ENCODE data around the gene NBR1.
"Not testable (repeated sequence)": the region's sequence is repeated elsewhere in the genome, so short reads cannot be mapped to it uniquely, and the experiment has no call there.

Gene NBR1

DNA sequence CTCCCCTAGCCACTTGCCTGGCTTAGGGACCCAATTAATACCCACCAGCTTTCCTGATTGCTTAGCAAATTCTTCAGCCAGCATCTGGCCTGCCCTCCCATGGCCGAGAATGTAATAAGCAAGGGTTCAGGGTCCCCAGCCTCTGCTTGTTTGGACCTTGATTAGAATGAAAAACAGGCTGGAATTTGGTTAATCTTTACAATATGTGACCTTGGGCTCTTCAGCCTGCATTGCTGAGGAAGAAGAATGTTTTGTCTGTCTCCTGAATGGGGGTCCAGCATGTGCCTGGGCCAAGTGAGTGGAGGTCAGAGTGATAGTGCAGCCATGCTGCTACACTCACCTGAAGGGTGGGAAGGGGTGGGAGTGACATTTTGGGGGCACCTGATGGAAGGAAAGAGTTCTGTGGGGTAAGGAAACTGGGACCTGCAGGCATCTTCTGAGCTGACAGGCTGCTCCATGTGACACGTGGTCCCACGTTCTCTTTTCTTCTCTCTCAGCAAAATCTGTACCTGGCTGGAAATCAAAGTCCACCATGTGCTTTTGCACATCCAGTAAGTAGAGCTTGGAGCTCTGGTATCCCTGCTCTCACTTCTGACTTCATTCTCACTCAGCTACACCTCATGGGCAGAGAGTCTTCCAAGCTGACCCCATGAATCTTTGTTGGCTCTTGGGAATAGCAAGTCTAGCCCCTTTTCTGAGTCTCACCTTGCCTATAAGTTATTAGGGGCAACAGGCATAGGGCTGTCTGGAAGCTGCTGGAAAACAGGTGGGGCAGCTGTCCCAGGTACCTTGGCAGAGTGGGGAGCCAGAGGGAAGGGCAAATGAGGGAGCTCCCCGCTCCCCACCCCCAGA lies 46.0 kb downstream of the NBR1 start:
- no peak for DNase-seq

DNA sequence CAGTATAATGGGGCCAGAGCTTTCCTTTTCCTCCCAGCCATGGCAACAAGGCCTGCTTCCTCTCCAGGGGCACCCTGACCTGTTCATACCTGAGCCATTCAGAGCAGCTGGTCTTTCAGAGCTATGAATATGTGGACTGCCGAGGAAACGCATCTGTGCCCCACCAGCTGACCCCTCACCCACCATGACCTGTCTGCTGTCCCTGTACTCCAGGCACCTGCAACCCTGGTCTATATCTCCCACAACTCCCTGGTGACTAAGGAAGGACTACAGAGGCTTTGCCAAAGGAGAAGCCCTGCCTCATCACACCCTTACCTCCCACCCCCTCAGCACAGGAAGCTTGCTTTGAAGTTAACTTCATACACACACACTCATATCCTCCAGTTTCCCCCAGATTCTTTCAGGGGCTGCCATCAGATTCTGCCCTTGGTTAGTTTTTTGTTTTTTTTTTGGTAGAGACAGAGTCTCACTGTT lies 46.6 kb downstream of the NBR1 start:
- DNase-seq = peak; percentile 20

DNA sequence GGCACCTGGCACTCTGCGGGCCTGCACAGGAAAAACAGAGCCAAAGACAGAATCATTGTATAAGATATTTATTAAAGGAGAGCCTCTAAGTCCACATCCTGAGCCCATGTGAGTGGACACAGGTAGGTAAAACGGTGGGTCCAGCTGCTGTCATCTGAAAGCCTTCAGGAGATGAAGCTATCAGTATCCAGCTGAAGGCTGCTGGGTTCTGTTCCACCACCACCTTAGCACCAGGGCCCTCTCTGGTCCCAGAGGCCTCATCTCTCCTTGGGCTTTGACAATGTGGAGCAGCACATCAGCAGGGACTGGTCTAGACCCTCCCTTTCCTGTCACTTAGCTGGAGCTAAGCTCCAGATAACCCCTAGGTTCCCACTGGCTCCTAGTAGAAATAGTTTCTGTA lies 48.0 kb downstream of the NBR1 start:
- DNase-seq = no peak

- DNase-seq = no peak
Measured at GRCh38 chr17:43219746-43220380, 48.8 kb downstream of the NBR1 start.

GRCh38 chr17:43220511-43221125 lies 49.6 kb downstream of the NBR1 start:
- DNase-seq = no peak

GRCh38 chr17:43224146-43224705 lies 53.2 kb downstream of the NBR1 start:
- DNase-seq = no peak

DNA sequence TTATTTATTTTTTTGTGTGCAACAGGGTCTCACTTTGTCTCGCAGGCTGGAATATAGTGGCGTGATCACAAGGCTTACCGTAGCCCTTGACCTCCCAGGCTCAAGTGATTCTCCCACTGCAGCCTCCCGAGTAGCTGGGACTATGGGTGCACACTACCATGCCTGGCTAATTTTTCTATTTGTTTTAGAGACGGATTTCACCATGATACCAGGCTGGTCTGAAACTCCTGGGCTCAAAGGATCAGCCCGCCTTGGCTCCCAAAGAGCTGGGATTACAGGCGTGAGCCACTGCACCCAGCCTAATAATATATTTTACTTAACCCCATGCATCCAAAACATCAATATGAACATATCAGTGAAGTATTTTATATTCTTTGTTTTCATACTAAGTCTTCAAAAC lies 55.4 kb downstream of the NBR1 start:
- DNase-seq = no peak

DNA sequence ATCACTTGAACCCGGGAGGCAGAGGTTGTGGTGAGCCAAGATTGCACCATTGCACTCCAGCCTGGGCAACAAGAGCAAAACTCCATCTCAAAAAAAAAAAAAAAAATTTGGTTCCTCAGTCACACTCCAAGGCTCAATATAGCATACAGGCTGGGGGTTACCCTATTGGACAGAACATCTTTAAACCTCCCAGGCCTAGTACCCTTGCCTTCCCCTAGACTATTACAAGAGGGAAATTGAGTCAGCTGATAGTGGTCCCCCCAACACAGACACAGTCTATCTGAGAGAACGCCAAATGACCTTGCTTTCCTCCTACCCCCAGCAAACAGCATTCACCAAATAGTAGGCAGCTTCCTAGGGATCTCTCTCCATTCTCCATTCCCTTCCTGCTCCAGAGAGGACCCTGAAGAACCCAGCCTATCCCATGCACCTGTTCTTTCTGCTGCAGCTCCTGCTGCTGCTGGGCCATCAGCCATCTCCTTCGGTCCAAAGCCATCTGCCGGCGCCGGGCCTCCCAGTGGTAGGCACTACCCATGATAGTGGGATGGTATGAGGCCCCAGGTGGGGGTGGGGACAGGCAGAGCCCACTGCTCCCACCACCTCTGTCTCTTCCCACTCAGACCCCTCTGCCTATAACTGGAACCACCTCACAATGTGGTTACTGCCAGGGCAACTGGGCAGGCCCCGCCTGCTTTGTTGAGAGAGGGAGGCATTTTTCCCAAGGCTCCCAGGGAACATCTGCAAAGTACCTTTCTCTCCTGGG lies 57.2 kb downstream of the NBR1 start, which contains the start of gene CCDC200:
TSS of gene CCDC200 (minus strand) at position 604 of the 763 bp plus-strand sequence. CDS start at position 535, 69 bp downstream.
- not testable (repeated sequence) for DNase-seq

DNA sequence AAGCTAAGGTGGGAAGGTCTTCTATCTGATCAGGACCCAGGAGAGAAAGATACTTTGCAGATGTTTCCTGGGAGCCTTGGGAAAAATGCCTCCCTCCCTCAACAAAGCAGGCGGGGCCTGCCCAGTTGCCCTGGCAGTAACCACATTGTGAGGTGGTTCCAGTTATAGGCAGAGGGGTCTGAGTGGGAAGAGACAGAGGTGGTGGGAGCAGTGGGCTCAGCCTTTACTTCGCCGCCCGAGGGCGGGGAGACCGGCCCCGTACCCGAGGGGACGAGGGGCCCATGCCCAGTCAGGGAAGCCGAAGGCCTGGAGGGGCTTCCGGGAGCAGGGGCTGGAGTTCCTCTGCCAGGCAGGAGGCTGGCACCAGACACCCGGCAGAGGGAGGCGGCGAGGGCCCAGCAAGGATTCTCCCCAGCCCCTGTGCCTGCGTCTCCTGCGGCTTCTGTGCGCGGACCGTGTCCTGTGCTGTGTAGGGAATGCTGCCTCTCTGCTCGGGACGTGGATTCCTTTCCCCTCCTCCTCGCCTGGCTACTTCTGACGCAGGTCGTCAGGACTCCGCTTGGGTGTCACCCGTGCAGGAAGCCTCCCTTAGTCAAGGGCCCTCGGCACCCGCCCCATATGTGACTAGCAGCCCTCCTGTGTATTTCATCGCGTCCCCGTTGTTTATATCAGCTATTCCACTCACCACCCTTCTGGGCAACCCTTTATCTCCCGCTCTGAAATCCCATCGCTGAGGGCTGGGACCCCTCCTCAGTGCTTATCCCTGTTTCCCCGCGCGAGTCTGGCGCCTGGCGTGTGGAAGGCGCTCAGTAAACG lies 60.4 kb downstream of the NBR1 start:
- not testable (repeated sequence) for DNase-seq

DNA sequence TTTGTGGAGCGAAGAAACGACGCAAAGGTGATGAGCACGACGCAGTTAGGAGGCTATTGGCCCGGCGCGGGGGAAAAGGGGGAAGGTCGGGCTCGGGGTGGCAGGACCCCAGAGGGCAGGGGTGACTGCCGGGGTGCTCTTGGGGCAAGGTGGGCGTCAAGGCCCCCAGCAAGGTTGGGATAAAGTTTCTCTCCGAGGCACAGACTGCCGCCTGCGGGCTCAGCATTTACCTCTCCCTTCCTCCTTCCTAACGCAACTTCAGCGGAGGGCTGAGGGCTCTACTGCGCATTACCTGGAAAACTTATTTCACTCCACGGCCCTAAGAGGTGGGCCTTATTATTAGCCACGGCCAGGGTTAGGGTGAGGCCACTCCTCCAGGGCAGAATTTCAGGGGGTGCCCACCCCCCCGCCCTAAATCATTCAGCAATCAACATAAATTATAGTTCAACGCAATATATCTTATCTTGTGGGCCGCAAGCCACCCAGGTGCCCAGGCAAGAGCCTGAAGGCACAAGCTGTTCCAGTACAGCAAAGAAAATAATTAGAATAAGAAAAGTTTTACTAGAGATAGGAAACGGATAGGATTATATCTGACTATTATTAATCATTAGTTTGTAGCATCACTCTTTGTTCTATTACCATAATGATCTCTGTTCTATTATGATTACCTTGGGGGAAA lies 61.1 kb downstream of the NBR1 start:
- DNase-seq = not testable (repeated sequence)

- not testable (repeated sequence) for DNase-seq
Measured at GRCh38 chr17:43233263-43233662, 62.2 kb downstream of the NBR1 start.

DNA sequence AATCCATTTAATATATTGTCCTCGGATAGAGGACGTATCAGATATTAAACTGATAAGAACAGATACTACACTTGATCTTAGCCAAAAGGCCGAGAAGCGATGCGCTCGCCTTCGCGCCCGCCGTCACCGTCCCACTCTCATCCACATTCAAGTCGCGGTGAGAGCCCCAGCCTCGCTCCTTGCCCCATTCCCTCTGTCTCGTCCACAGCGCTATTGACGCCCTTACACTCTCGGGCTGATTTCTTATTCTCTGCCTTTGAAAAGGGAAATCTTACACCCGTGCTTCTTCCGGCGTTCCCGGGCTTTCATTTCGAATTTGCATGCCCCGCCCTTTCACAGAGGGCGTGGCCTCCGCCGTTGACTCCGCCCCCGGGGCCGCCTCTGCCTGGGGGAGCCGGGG lies 62.9 kb downstream of the NBR1 start, which contains the start of gene RNU2-1:
TSS of gene RNU2-1 (minus strand) at position 101 of the 400 bp plus-strand sequence.
- not testable (repeated sequence) for DNase-seq

- DNase-seq = not testable (repeated sequence)
Measured at GRCh38 chr17:43239597-43239996, 68.6 kb downstream of the NBR1 start.

- DNase-seq = not testable (repeated sequence)
Measured at GRCh38 chr17:43240596-43241352, 69.8 kb downstream of the NBR1 start.

DNA sequence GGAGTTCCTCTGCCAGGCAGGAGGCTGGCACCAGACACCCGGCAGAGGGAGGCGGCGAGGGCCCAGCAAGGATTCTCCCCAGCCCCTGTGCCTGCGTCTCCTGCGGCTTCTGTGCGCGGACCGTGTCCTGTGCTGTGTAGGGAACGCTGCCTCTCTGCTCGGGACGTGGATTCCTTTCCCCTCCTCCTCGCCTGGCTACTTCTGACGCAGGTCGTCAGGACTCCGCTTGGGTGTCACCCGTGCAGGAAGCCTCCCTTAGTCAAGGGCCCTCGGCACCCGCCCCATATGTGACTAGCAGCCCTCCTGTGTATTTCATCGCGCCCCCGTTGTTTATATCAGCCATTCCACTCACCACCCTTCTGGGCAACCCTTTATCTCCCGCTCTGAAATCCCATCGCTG lies 75.4 kb downstream of the NBR1 start:
- not testable (repeated sequence) for DNase-seq
